GM18502 (cell line): ENCODE results near the gene PLEKHH2.
"Not testable (repeated sequence)": the region's sequence is repeated elsewhere in the genome, so short reads cannot be mapped to it uniquely, and the experiment has no call there.

Experiments
- ATAC-seq: cut with Tn5 transposase; IDR thresholded peaks from one replicate; pipeline ENCODE4 v1.9.1; 2021; ENCODE audit warnings: mild to moderate bottlenecking; ENCODE audit not compliant: unreplicated experiment, poor library complexity

PLEKHH2 gene

DNA sequence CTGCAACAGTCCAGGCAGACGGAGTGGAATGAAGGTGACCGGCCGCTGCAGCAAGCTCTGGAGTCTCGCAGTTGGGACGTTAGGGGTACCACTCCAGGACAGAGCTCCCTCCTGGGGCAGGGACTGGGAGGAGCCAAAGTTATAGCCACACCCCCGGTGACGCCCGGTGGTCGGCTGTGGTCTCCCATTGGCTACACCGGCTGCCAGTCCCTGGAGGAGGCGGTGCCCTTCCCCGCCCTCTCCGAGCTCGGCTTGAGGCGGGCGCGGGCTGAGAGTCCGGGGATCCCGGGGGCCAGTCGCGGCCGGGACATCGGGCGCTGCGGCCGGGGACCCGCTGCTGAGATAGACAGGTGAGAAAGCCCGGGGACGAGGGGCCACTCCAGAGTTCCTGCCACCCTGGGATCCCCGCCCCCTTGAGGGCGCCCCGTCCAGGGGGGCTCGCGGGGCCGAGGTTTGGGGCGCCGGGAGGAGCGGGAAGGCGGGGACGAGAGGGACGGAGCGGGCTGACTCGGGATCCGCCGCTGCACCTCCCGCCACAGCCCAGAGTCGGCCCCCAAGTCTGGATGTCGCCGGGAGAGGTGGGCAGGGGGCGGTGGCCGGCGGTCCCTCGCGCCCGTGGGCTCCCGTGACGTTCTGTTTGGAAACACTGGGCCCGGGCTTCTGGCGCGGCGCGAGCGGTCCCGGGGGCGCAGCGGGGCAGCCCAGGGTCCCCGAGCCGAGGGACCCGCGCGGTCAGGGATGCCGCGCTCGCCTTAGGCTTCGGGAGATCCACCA, at the start of gene PLEKHH2:
PLEKHH2 (plus strand) TSS at position 231 of the 774 bp plus-strand sequence. CDS start 7,414 bp downstream, outside the sequence.
- peak; percentile 100 for ATAC-seq

DNA sequence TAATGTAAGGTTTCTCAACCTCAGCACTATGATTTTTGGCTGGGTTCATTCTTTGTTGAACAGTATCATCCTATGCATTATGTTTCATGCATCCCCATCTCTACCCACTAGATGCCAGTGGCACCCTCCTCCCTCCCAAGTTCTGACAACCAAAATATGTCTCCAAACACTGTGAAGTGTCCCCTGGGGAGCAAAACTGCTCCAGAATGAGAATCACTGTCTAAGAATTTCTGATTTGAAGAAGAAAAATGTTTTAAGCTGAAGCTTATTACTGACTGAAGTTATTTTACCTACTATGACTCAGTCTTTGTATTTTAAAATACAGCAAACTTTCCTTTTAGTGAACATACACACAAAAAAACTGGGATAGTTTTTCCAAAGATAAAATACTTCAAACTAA, 44.6 kb upstream of the PLEKHH2 start:
- no peak for ATAC-seq

DNA sequence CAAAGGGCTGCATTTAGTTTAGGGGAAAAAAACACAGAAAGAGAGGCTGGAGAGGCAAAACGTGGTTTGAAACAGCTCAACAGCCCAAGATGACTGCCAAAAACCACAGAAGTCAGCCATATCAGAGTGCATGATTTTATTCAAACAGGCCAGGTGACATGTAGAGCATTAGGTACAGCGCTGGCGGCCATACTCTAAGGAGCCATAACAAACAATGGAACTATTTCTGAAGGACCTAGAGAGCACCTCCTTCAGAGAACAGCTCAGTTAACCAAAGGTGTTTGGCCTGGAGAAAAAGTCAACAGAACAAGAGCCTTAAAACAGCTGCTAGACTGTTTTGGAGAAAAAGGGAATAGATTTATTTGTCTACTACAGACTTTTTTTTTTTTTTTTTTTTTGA, 43.8 kb upstream of the PLEKHH2 start:
- no peak for ATAC-seq

DNA sequence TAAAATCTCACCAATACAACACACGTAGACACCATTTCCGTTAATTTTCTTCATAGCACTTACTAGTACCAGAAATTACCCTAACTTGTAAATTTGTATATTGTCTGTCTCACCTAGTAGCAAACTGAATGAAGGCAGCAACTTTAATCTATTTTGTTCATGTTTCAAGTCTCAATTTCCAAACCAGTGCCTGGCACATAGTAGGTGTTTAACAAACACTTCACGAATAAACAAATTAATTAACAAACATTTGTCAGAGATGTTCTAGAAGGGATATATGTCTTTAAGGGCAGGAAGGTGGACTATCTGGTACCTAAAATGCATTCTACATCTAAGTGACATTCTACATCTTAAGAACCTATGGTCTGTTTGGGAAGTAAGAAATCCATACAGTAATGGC, 42.2 kb upstream of the PLEKHH2 start:
- no peak for ATAC-seq

DNA sequence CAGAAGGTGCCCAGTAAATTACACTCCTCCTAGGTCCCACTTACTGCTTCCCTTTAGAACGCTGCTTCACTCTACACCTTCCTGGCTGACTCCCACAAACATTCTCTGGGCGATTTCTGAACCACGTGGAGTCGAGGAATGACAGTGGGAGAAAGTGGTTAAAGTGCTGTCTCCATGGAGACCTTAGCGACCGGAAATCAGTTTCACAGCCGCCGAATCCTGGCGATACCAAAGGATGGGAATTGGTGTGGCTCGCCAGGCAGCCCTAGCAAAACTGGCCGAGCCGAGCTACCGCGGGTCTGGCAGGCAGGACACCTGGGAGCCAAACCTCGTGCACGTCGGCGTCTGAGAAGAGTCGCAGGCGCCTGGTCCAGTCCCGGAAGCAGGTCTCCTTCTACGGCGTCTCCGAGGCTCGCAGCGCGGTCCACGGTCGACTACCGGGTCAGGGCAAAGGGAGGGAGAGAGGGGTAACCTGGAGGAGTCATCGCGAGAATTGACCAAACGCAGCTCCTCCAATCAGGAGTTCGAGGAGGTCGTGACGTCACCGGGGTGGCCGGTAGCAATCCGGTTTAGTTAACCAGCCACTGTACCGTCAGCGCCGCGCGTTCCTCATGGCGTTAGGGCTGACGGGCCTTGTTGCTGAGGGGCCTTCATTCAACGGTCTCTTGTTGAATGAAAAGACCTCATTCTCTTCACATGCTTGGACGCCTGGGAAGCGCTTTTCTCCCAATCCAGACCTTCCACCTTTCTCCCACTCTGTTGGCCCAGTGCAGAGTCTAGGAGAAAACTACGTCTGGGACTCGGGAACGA, 41.3 kb upstream of the PLEKHH2 start, which contains the start of gene THADA:
THADA (minus strand) TSS at position 436 of the 810 bp plus-strand sequence. CDS start 3,646 bp downstream, outside the sequence.
- peak; percentile 99 for ATAC-seq

DNA sequence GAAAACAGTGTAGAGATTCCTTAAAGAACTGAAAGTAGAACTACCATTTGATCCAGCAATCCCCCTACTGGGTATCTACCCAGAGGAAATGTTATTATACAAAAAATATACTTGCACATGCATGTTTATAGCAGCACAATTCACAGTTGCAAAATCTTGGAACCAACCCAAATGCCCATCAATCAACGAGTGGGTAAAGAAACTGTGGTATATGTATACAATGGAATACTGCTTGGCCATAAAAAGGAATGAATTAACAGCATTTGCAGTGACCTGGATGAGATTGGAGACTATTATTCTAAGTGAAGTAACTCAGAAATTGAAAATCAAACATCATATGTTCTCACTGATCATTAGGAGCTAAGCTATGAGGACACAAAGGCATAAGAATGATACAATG, 36.5 kb upstream of the PLEKHH2 start:
- not testable (repeated sequence) for ATAC-seq

DNA sequence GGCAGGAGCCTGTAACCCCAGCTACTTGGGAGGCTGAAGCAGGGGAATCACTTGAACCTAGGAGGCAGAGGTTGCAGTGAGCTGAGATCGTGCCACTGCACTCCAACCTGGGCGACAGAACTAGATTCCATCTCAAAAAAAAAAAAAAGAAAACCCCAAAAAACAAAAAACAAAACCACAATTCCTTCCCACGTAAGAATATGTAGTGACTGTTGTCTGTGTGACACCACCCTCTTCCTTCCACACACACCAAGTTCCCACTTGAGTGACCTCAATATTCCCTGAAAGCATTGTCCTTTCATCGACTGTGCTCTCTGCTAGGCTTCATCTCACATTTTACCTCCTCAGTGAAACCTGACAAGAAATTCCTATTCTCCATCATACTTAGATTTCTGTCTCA, 32.4 kb upstream of the PLEKHH2 start:
- no peak for ATAC-seq

DNA sequence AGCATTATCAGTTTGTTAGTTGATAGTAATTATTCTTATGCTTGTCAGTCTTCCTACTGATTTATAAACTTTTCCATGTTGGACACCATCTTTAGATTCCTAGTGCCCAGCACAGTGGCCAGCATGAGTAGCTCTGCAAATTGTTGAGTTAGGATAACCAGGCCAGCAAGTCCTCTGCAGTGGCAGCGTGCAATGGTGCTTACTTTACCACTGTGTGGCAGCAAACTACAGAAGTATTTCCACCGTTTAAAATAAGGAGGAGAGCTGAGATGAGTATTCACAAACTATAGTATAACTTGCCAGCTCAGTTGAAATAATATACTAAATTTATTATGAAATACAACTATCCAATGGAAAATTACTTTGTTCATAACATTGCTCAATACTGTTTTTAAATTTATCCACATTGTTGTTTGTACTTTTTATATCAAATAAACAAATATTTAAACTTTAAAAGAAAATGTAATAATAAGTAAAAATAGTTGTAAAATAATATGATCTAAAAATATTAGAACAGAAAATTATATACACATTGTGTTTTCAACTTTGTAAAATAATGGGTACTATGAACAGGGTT, 31.9 kb upstream of the PLEKHH2 start:
- ATAC-seq = no peak

DNA sequence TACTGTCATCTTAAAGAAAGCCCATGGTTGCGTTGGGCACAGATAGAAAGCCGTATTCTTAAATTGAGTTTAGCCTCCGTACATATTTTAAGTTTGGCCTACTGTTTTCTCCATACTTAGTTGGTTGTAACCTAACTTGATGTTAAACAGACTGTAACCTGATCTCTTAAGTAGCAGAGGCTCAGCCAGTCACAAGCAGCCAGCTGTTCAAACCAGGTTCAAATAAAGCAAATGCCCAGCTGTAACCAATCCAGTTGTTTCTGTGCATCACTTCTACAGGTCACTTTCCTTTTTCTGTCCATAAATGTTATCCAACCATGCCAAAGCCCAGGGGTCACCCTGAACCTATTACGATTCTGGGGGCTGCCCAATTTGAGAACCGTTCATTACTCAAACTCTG, 31.2 kb upstream of the PLEKHH2 start:
- ATAC-seq = no peak

DNA sequence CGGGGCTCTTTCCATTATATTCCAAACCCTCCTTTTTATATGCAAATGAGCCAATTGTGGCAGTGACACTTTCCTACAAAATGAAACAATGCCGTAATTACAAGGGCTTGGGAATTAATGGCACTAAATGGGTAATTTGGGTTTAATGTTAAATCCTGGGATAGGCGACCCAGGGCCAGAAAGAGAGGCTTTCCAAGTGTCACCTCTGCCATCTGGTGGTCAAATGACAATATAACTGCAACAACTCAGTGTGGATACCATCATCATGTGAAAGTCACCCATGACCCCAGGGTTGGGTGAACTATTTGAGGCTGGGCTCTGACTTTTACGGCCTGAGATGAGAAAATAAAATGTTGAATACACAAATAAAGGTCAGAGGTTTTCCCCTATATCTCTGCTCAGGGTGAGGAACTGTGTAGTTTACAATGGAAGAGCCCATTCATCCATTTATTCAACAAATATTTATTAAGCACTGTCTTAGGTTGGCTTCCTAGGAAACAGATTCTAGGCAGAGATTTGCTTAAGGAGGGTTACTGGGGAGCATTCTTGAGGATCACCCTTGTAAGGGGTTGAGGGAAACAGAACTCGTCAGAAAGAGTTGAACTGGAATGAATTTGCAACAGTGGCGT, 27.7 kb upstream of the PLEKHH2 start:
- no peak for ATAC-seq

DNA sequence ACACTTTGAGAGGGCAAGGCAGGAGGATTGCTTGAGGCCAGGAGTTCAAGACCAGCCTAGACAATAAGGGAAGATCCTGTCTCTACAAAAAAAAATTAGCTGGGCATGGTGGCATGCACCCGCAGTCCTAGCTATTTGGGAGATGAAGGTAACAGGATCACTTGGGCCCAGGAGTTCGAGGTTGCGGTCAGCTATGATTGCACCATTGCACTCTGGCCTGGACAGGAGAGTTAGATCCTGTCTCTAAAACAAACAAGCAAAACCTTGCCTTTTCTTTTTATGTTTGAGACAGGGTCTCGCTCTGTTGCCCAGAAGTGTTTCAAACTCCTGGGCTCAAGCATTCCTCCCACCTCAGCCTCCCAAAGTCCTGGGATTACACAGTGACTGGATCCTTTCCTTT, 26.7 kb upstream of the PLEKHH2 start:
- ATAC-seq = no peak

DNA sequence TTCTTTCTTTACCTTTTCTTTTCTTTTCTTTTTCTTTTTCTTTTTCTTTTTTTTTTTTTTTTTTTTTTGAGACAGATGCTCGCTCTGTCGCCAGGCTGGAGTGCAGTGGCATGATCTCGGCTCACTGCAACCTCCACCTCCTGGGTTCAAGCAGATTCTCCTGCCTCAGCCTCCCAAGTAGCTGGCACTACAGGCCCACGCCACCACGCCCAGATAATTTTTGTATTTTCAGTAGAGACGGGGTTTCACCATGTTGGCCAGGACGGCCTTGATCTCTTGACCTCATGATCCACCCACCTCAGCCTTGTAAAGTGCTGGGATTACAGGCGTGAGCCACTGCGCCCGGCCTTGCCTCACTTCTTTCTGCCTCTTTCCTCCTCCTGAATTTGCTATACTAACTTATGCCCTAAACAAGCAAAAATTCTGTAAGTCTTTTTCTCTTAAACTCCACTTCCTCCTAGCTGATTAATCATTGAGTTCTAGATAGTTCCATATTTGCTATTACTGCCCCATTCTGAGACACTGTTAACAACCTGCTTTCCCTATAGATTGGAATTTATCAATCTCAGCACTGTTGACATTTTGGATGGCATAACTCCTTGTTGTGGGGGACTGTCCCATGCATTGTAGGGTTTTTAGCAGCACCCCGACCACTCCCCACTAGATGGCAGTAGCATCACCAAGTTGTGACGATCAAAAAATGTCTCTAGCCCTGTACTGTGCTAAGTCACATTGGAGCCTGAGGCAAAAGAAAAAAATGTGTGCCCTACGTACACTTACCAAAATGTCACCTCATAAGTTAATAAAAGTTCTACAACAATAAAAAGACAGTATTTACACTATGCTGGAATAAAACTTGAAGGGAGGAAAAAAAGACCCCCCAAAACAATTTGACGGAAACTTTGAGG, 24.8 kb upstream of the PLEKHH2 start:
- ATAC-seq = peak; percentile 84

DNA sequence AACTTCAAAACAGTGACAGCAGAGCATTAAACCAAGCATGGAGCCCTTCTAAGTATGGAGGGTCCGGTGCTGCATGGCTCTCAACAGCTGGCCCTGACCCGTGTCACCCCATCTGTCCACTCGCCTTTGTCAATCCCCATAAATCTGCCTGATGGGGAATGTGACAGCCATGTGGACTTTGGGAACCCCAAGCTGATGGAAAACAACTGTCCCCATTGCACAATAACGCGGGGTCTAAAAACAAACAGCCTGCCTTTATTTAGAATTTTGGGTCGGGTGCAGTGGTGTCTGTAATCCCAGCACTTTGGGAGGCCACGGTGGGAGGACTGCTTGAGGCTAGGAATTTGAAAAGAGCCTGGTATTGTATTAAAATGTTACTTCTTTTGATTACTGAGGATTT, 24.1 kb upstream of the PLEKHH2 start:
- no peak for ATAC-seq

DNA sequence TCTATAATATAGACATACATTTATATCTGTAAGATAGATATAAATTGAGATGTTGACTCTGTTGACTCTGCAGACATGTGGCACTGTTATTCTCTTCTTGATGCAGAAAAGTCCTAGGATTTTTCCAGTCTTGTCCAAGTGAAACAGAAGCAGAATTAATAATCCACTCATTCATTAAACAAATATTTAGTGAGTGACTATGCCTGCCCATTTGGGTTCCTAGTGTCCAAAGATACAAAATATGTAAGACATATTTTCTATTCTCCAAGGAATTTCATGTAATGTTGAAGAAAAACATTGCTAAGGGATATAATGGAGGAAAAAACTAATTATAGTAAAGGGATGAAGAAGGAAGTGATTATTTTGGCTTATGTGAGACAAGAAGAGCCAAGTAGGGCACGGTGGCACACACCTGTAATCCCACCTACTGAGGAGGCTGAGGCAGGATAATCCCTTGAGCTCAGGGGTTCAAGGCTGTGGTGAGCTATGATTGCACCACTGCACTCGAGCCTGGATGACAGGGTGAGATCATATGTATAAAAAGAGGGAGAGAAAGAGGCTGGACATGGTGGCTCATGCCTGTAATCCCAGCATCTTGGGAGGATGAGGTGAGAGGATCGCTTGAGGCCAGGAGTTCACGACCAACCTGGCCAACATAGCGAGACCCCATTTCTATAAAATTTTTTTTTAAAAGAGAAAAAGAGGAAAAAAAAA, 19.9 kb upstream of the PLEKHH2 start:
- no peak for ATAC-seq

DNA sequence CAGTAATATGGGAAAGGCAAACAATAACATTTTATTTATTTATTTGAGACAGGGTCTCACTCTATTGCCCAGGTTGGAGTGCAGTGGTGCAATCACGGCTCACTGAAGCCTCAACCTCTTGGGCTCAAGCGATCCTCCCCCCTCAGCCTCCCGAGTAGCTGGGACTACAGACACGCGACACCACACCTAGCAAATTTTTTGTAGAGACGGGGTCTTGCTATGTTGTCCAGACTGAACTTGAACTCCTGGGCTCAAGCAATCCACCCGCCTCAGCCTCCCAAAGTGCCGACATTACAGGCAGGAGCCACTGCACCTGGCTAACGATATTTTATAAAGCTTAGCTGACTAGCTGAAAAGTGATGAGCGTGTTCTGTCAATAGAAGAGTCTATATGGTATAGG, 17.5 kb upstream of the PLEKHH2 start:
- ATAC-seq = no peak

DNA sequence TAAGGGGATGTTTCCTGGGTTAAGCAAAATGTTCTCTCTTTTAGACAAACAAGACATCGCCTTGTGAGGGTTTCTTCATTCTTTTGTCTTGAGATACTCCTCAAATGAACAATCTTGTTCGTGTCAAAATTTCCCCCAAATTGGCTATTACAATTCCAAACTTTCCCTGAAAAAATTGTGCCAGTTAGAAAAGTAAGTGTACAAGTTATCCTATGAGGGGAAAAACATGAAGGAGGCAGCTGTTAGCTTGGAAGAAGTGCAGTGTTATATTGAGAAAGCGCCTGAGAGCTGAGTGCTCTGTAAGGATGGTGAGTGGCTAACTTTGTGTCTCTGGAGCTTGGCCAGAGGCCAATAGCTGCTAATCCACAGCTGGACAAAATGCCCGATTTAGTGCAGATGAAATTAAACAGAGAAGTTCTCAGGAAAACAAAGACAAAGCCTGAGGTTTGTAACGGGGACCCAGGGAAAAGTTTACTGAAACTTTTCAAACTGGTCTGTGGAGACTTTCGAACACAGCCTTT, 14.1 kb upstream of the PLEKHH2 start:
- ATAC-seq = no peak

DNA sequence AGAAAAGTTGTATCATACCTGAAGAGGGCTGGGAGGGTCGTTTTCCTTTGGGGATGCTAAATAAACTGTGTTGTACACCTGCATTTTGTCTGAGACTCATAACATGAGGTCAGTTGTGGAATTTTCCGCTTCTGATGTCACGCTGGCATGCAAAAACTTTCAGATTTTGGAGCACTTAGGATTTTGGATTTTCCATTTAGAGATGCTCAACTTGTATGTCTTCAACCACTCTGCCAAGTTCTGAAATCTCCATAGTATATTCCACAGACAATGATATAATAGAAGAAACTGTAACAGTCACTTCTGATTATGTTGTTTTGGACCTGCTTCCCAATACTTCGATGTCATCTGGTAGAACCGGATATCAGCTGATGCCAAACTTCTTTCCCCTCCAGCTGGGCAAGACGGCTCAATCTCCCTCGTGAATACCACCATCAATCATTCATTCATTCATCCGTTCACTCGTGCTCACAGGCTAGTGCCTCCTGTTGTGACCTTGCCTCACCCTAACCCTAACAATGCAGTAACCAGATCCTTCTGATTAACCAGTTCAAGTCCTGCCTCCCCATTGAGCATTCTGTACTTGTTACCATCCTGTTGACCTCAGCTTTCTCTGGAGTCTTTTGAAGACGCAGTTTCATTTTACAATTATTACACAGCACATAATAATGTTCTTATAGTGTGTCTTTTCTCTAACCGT, 5.3 kb upstream of the PLEKHH2 start:
- ATAC-seq = no peak

DNA sequence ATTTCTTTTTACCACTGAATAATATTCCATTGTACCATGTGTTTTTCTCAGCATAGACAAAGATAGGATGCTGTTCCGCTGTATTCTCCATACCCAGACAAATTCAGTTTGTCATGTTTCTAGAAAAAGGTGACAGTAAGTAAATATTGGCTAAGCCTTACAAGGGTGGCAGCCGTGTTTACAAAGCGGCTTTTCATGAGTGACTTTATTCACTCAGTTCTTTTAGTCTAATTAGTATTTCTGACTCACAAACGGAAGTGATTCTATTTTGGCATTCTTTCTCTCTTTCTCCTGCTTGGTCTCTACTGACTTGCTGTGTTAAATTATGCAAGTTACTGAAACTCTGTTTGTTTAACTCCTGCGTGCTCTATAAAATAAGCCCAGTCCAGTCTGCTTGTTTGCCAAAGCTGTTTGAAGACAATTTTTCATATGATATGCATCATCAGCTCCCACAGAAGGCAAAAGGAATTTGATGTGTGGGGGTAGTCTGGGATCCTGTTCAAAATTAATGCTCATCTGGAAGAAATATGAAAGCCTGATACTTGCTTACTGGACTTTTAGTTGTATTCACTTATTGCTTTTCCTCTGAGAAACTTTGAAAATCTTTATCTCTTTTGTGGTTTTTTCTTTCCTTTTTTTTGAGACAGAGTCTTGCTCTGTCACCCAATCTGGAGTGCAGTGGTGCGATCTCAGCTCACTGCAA, 2.3 kb upstream of the PLEKHH2 start:
- ATAC-seq = no peak
